ENCODE results near the gene GBE1.

The GBE1 gene

GRCh38 chr3:81451140-81451539 is 310.3 kb downstream of the GBE1 start:
- H4K20me1 ChIP-seq (ENCODE audit: insufficient read depth, low read length) = no peaks in the 10 kb centered on the region
- H3K9me3 ChIP-seq (ENCODE audit: insufficient read depth, low read length) = no peaks in the 10 kb centered on the region
- H2AFZ ChIP-seq (ENCODE audit: low read depth, low read length) = no peak overlapping the region
- H3K79me2 ChIP-seq (ENCODE audit: low read length) = no peaks in the 10 kb centered on the region
- no peak overlapping the region for H3K9ac ChIP-seq (ENCODE audit: low read length)
- no peak overlapping the region for H3K27ac ChIP-seq (ENCODE audit: low read length)
- no peak overlapping the region for H3K4me3 ChIP-seq (ENCODE audit: low read length)
- H3K36me3 ChIP-seq (replicated peaks; ENCODE audit: low read depth, low read length) = no peaks in the 10 kb centered on the region
- no peaks in the 10 kb centered on the region for H3K4me1 ChIP-seq (ENCODE audit: low read length)
- no peaks in the 10 kb centered on the region for H3K27me3 ChIP-seq (ENCODE audit: low read depth, low read length)
- H3K4me2 ChIP-seq (ENCODE audit: low read length) = no peak overlapping the region
- no peak for TF ChIP-seq CTCF (IDR thresholded peaks at IDR 0.05; ENCODE audit: low read depth, low read length)
- TF ChIP-seq EZH2phosphoT487 (IDR thresholded peaks at IDR 0.05; ENCODE audit: low read depth) = no peak

GRCh38 chr3:81446806-81447205 is 314.6 kb downstream of the GBE1 start:
- Histone ChIP-seq H3K4me2 (ENCODE audit: low read length) (no peak overlapping the region), H3K9me3 (ENCODE audit: insufficient read depth, low read length) (no peaks in the 10 kb centered on the region)

GRCh38 chr3:81445712-81446111 is 315.7 kb downstream of the GBE1 start:
- Histone ChIP-seq H3K36me3 (replicated peaks; ENCODE audit: low read depth, low read length) (no peaks in the 10 kb centered on the region), H3K27ac (ENCODE audit: low read length) (no peak overlapping the region), H3K79me2 (ENCODE audit: low read length) (no peaks in the 10 kb centered on the region), H4K20me1 (ENCODE audit: insufficient read depth, low read length) (no peaks in the 10 kb centered on the region), H2AFZ (ENCODE audit: low read depth, low read length) (no peak overlapping the region), H3K4me3 (ENCODE audit: low read length) (no peak overlapping the region), H3K9me3 (ENCODE audit: insufficient read depth, low read length) (no peaks in the 10 kb centered on the region), H3K9ac (ENCODE audit: low read length) (no peak overlapping the region), H3K27me3 (ENCODE audit: low read depth, low read length) (no peaks in the 10 kb centered on the region), H3K4me2 (ENCODE audit: low read length) (no peak overlapping the region), H3K4me1 (ENCODE audit: low read length) (no peaks in the 10 kb centered on the region)
- TF ChIP-seq CTCF (IDR thresholded peaks at IDR 0.05; ENCODE audit: low read depth, low read length) (no peak), EZH2phosphoT487 (IDR thresholded peaks at IDR 0.05; ENCODE audit: low read depth) (no peak)

More at GRCh38 chr3:81446806-81447205, 314.6 kb downstream of the GBE1 start:
- Histone ChIP-seq H3K4me3 (ENCODE audit: low read length) (no peak overlapping the region), H4K20me1 (ENCODE audit: insufficient read depth, low read length) (no peaks in the 10 kb centered on the region), H3K27ac (ENCODE audit: low read length) (no peak overlapping the region), H3K4me1 (ENCODE audit: low read length) (no peaks in the 10 kb centered on the region), H3K27me3 (ENCODE audit: low read depth, low read length) (no peaks in the 10 kb centered on the region), H3K79me2 (ENCODE audit: low read length) (no peaks in the 10 kb centered on the region), H3K9ac (ENCODE audit: low read length) (no peak overlapping the region), H3K36me3 (replicated peaks; ENCODE audit: low read depth, low read length) (no peaks in the 10 kb centered on the region), H2AFZ (ENCODE audit: low read depth, low read length) (no peak overlapping the region)
- TF ChIP-seq CTCF (IDR thresholded peaks at IDR 0.05; ENCODE audit: low read depth, low read length) (no peak), EZH2phosphoT487 (IDR thresholded peaks at IDR 0.05; ENCODE audit: low read depth) (no peak)

GRCh38 chr3:81444817-81445460 is 316.5 kb downstream of the GBE1 start:
- no peaks in the 10 kb centered on the region for H3K27me3 ChIP-seq (ENCODE audit: low read depth, low read length)
- no peaks in the 10 kb centered on the region for H3K9me3 ChIP-seq (ENCODE audit: insufficient read depth, low read length)
- H3K4me2 ChIP-seq (ENCODE audit: low read length) = no peak overlapping the region
- no peak overlapping the region for H2AFZ ChIP-seq (ENCODE audit: low read depth, low read length)
- H3K9ac ChIP-seq (ENCODE audit: low read length) = no peak overlapping the region
- H3K36me3 ChIP-seq (replicated peaks; ENCODE audit: low read depth, low read length) = no peaks in the 10 kb centered on the region
- no peak for TF ChIP-seq EZH2phosphoT487 (IDR thresholded peaks at IDR 0.05; ENCODE audit: low read depth)
- no peak for TF ChIP-seq CTCF (IDR thresholded peaks at IDR 0.05; ENCODE audit: low read depth, low read length)
- H4K20me1 ChIP-seq (ENCODE audit: insufficient read depth, low read length) = no peaks in the 10 kb centered on the region
- no peak overlapping the region for H3K4me3 ChIP-seq (ENCODE audit: low read length)
- no peaks in the 10 kb centered on the region for H3K79me2 ChIP-seq (ENCODE audit: low read length)
- H3K4me1 ChIP-seq (ENCODE audit: low read length) = no peaks in the 10 kb centered on the region
- no peak overlapping the region for H3K27ac ChIP-seq (ENCODE audit: low read length)
